NCI-H2029 (cell line): ENCODE results near the gene PRSS3.
"Not testable (repeated sequence)": the region's sequence is repeated elsewhere in the genome, so short reads cannot be mapped to it uniquely, and the experiment has no call there.

ENCODE experiments used
- DNase-seq: peaks from one replicate; lab custom pipeline; 2025; lab: John Stamatoyannopoulos, UW

The PRSS3 gene

DNA sequence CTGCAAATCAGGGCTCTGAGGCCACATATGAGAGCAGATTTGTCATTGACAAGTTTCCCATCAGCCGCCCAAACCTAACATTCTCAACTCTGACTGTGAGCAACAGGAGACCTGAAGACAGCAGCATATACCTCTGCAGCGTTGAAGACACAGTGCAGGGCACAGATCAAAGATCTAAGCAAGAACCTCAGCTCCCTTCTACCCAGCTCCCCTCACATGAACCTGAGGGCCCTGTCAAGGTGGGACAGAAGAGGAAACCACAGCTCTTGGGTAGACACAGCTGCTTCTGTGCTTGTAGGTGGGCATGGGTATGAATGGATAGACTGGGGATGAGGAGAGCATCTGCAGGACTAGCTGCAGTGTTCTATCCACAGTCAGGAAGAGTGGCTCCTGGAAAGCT is 8.7 kb upstream of the PRSS3 start:
- no peak for DNase-seq

DNA sequence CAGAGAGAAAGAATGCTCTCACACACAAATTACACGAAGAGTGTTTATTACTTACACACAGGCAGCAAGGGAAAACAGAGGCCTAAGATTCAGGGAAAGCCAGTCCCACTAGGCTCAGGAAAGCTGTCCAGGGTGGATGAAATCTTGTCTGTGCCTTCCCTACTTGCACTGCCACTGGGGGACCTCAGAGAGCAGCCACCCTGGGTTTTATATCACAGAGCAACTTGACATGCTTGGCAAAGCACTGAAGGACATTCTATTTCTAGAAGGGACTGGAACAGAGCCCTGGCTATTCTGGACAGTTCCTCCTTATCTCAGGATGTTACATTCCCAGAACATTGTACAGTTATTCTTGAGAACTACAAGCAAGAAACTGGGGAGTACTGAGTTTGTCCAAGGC is 7.5 kb upstream of the PRSS3 start:
- peak; percentile 17 for DNase-seq

DNA sequence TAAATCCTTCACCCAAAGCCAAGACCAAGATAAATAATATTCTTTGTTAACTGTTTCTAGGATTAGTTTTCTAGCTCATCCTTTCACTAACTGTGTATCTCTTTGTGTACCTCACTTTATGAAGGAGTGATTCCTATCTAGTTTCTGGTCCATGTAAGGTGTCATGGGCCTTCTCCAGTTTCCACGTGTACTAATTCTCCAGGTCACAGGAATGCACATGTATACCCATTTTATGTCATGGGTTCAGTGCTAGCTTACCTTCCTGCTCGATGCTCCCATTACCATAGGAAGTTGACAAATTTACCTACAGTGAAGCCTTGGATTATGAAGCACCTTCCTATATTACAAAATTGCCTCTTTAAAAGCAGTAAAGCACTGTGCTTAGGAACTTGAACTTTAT is 5.9 kb upstream of the PRSS3 start:
- DNase-seq = not testable (repeated sequence)

GRCh38 chr9:33791117-33791516 is 4.2 kb upstream of the PRSS3 start:
- peak; percentile 24 for DNase-seq

GRCh38 chr9:33793496-33793895 is 1.9 kb upstream of the PRSS3 start:
- not testable (repeated sequence) for DNase-seq

GRCh38 chr9:33794560-33794959 is 801 bp upstream of the PRSS3 start:
- DNase-seq = peak; percentile 66

- peak; percentile 45 for DNase-seq
Observed at GRCh38 chr9:33795819-33796218, 458 bp downstream of the PRSS3 start.

DNA sequence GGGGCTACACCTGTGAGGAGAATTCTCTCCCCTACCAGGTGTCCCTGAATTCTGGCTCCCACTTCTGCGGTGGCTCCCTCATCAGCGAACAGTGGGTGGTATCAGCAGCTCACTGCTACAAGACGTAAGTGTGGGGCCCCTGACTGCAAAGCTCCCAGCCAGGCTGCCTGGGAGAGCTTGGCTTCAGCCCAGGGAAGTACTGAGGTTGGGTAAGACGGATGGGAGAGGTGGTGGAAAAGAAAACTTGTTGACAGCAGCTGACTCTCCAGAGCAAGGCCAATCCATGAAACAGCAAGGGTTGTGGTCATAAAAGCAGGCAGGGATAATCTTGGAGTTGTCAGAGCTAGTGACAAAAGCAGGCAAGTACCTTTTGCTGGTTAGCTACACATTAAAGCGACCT is 1.3 kb downstream of the PRSS3 start:
- not testable (repeated sequence) for DNase-seq

GRCh38 chr9:33797837-33798236 is 2.5 kb downstream of the PRSS3 start:
- DNase-seq = no peak

- no peak for DNase-seq
Observed at GRCh38 chr9:33798545-33798944, 3.2 kb downstream of the PRSS3 start.

DNA sequence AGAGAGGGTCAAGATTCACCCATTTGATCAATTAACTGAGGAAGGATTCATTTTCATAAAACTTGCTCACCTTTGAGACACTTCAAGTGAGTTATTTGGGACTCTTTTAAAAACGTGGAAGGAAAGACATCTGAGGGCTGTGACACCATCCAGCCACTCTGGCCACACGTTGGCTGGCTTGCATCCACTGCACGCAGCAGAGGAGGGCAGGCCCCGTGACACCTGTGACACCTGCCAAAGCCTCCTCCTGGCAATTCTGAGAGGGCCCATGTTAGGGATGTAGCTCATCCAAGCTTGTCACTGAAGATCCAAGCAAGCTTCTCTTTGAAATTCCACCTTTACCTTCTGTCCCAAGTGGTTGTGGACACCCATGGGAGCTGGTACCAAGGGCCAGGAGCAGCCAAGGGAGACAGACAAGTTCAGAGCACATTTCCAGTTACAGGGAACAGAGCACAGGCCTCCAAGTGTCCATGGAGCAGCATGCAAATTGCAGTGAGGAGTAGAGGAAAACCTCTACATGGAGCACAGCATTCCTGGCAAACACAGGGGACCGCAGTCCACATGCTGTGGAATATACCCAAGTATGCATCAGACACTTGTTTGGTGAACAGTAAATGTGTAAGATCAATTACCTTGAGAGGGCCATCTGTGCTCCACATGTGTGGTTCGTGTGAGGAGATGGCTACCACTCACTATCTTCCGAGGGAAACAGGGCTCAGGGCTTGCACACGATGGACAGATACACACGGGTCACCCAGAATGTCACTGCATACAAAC is 4.8 kb downstream of the PRSS3 start:
- DNase-seq = no peak

DNA sequence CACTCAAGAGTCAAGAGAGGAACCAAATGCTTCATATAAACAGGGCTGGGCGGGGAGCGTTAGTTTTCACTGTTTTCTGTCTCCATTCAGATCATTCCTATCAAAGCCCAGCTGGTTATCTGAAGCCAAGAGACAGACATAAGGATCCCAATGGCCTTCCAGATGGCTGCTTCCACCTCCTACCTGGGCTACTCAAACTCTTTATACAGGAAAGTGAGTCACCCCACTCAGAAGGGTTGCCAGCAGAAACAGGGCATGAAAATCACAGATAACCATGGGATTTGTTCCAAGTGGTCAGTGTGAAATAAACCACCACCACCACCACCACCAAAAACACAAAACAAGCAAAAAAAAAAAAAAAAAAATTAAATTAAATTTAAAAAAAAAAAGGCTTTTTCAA is 5.5 kb downstream of the PRSS3 start:
- no peak for DNase-seq

DNA sequence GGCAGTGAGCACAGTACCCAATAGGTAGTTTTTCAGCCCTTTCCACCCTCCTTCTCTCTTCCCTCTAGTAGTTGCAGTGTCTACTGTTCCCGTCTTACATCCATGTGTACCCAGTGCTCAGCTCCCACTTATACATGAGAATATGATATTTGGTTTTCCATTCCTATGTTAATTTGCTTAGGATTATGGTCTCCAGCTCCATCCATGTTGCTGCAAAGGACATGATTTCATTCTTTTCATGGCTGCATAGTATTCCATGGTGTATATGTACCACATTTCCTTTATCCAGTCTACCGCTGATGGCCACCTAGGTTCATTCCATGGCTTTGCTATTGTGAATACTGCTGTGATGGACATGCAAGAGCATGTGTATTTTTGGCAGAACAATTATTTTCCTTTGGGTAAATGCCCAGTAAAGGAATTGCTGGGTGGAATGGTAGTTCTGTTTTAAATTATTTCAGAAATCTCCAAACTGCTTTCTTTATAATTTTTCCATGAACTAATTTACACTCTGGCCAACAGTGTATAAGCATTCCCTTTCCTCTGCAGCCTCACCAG is 6.7 kb downstream of the PRSS3 start:
- DNase-seq = not testable (repeated sequence)

- DNase-seq = not testable (repeated sequence)
Observed at GRCh38 chr9:33804196-33804595, 8.8 kb downstream of the PRSS3 start.

GRCh38 chr9:33807156-33807555 is 11.8 kb downstream of the PRSS3 start:
- DNase-seq = peak; percentile 72

- not testable (repeated sequence) for DNase-seq
Observed at GRCh38 chr9:33808979-33809322, 13.6 kb downstream of the PRSS3 start.

DNA sequence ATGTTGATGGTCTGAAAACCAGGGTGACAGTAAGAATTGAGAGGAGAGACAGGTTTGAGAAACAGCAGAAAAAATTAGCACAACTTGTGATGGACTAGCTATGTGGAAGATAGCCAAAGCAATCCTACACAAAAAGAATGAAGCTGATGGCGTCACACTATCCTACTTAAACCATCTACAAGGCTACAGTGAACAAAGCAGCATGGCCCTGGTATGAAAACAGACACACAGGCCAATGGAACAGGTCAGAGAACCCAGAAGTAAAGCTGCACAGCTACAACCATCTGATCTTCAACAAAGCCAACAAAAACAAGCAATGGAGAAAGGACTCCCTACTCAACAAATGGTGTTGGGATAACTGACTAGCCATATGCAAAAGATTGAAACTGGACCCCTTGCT is 14.1 kb downstream of the PRSS3 start:
- no peak for DNase-seq

GRCh38 chr9:33813712-33814641 is 18.6 kb downstream of the PRSS3 start:
- DNase-seq = peak; percentile 49

DNA sequence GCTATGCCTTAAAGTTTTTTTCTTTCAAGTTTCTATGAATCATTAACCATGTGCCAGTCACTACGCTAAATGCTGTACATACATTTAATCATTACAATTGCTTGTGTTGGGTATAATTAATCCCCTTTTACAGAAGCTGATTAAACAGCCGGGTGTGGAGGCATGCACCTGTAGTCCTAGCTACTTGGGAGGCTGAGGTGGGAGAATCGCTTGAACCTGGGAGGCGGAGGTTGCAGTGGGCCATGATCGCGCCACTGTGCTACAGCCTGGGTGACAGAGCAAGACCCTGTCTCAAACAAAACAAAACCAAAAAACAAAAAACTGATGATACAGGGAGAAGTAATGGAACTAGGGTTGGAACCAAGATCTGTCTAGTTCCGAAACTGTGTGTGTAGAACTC is 20.4 kb downstream of the PRSS3 start:
- no peak for DNase-seq

GRCh38 chr9:33816327-33817252 is 21.2 kb downstream of the PRSS3 start, which contains the start of gene UBE2R2:
Gene UBE2R2 (plus strand): TSS chr9:33817160. CDS start chr9:33817758, 598 bp downstream.
- peak; percentile 90 for DNase-seq

GRCh38 chr9:33817327-33818166 is 22.2 kb downstream of the PRSS3 start:
- peak; percentile 57 for DNase-seq
